ENCODE data around the gene MUC13. TPM values are rescaled to one million over a fixed set of nuclear protein-coding genes. Genes with fewer than 3 reads are reported as not detected.

The MUC13 gene
- total RNA-seq, 1 experiment from 2014 or later: not detected

- WGBS (ENCODE audit: extremely low coverage, insufficient read length, low lambda C conversion rate): no CpG with 5 or more reads among the region's 2 CpGs
- H3K27me3 ChIP-seq (ENCODE audit: insufficient read depth, low read length): no peaks in the 10 kb centered on the region
- no peak overlapping the region for H2BK120ac ChIP-seq (ENCODE audit: low read depth, low read length, poor library complexity, severe bottlenecking)
- no peak overlapping the region for H3K4ac ChIP-seq (ENCODE audit: low read depth, low read length)
- no peak overlapping the region for H2AFZ ChIP-seq (ENCODE audit: low read length)
- no peaks in the 10 kb centered on the region for H3K36me3 Mint-ChIP-seq (ENCODE audit: insufficient read depth in 1 of 3, low read depth in 3 of 3)
- no peak for DNase-seq
- no peak overlapping the region for H3K14ac ChIP-seq (ENCODE audit: insufficient read depth, low read length)
- H4K91ac ChIP-seq (ENCODE audit: insufficient read length, low read depth, low read length): no peak overlapping the region
- H3K9me3 Mint-ChIP-seq: no peaks in the 10 kb centered on the region
- peaks cover 19 to 21% of the 10 kb centered on the region in 2 experiments for H3K4me1 Mint-ChIP-seq
- H3K9ac ChIP-seq (ENCODE audit: extremely low read depth, insufficient read length, low read length): no peak overlapping the region
- no peak overlapping the region for H3K4me3 Mint-ChIP-seq
- no peak overlapping the region for H3K4me2 ChIP-seq (ENCODE audit: insufficient read depth, insufficient read length, low read length)
- no peaks in the 10 kb centered on the region for H3K79me1 ChIP-seq (ENCODE audit: insufficient read depth, low read depth, low read length, poor library complexity, severe bottlenecking)
- no peak overlapping the region for H2BK5ac ChIP-seq (ENCODE audit: insufficient read length, low read length)
- no peaks in the 10 kb centered on the region for H3K23me2 ChIP-seq (ENCODE audit: insufficient read length, low read depth, low read length, poor library complexity, severe bottlenecking)
- H4K20me1 ChIP-seq (ENCODE audit: control insufficient read depth, insufficient read depth, insufficient read length): no peaks in the 10 kb centered on the region
- no peak overlapping the region for H2AK5ac ChIP-seq (ENCODE audit: insufficient read length, low read length)
- no peak overlapping the region for H3T11ph ChIP-seq (ENCODE audit: low read length)
- no peak overlapping the region for H3K23ac ChIP-seq (ENCODE audit: insufficient read length, low read depth, low read length)
- no peak overlapping the region for H2BK15ac ChIP-seq (ENCODE audit: low read depth, low read length)
- H3K4me1 ChIP-seq (ENCODE audit: insufficient read depth, low read length): peaks cover 1% of the 10 kb centered on the region; the same call in 1 of the 2 replicates
- no peak overlapping the region for H2BK12ac ChIP-seq (ENCODE audit: insufficient read length, low read depth, low read length)
- no peak overlapping the region for H3K18ac ChIP-seq (ENCODE audit: insufficient read length, low read depth, low read length)
- H4K8ac ChIP-seq (replicated peaks; ENCODE audit: insufficient read length, low read depth, low read length): no peak overlapping the region
- H3K9me3 ChIP-seq (ENCODE audit: control insufficient read depth, low read depth, low read length): no peaks in the 10 kb centered on the region
- no peak for TF ChIP-seq CTCF (conservative IDR thresholded peaks at IDR 0.05)
- no peaks in the 10 kb centered on the region for H3K79me2 ChIP-seq (ENCODE audit: insufficient read depth, low read length)
- H3K27me3 Mint-ChIP-seq (ENCODE audit: low read depth): no peaks in the 10 kb centered on the region
- H3K27ac ChIP-seq (ENCODE audit: insufficient read length, low read depth, low read length): no peak overlapping the region
- no peak overlapping the region for H2BK20ac ChIP-seq (ENCODE audit: low read depth, low read length, poor library complexity, severe bottlenecking)
- H3K56ac ChIP-seq (ENCODE audit: insufficient read length, low read depth, low read length): no peak overlapping the region
- H3K27ac Mint-ChIP-seq: no peak overlapping the region
- H4K5ac ChIP-seq (ENCODE audit: insufficient read length, low read depth, low read length): no peak overlapping the region
These were observed 41.0 kb downstream of the MUC13 start for GRCh38 chr3:124893526-124893925.
